Naive thymus-derived CD4-positive, alpha-beta T cell (primary cell): ENCODE measurements around the gene ATP8A2. TPM values are rescaled to one million over a fixed set of nuclear protein-coding genes. Genes with fewer than 3 reads are reported as not detected.

Experiments used
- ATAC-seq: fragments of 150-1000 bp; cut with Tn5 transposase; 2 replicates; pipeline ENCODE4 v1.10.0; 2021; ENCODE audit warnings: mild to moderate bottlenecking, moderate library complexity
- CTCF ChIA-PET: fragments of 350-600 bp; sonication (Branson Sonifier 250); formaldehyde crosslinking; loops from one replicate; lab custom pipeline; 2021; ENCODE audit warnings: antibody characterized with exemption; lab: Charles Lee
- POLR2A ChIA-PET: fragments of 350-600 bp; sonication (Branson Sonifier 250); formaldehyde crosslinking; loops from one replicate; lab custom pipeline; 2021; ENCODE audit warnings: antibody characterized with exemption, inconsistent platforms; lab: Charles Lee
- DNase-seq, 9 donors: peaks; one replicate each; pipeline versions ENCODE4 v3.0.0 to v3.0.0-alpha.2; 2020 to 2022; ENCODE audit warnings: mixed read lengths in 1 of 9
- H3K27ac ChIP-seq: one replicate; pipeline ENCODE4 v1.7.0; 2013; ENCODE audit warnings: mild to moderate bottlenecking, low read depth, low read length, moderate library complexity
- H3K27me3 ChIP-seq, 2 donors: one replicate each; pipeline ENCODE4 v1.7.0; 2013; ENCODE audit warnings: low read length in 2 of 2, mild to moderate bottlenecking in 2 of 2, moderate library complexity in 2 of 2; ENCODE audit not compliant: control insufficient read depth in 2 of 2, insufficient read depth in 2 of 2
- H3K36me3 ChIP-seq, 3 experiments: 1 replicate in 2 of 3; 2 replicates in 1 of 3; pipeline ENCODE4 v1.7.0; 2013; ENCODE audit warnings: low read length in 3 of 3, mild to moderate bottlenecking in 3 of 3, moderate library complexity in 1 of 3; ENCODE audit not compliant: insufficient read depth in 3 of 3, control insufficient read depth in 2 of 3
- H3K4me1 ChIP-seq, 2 donors: one replicate each; pipeline ENCODE4 v1.7.0; 2013; ENCODE audit warnings: low read length in 2 of 2, mild to moderate bottlenecking in 2 of 2, moderate library complexity in 1 of 2; ENCODE audit not compliant: control insufficient read depth in 2 of 2, insufficient read depth in 2 of 2
- H3K4me3 ChIP-seq: 2 replicates; pipeline ENCODE4 v1.7.0; 2013; ENCODE audit warnings: mild to moderate bottlenecking, low read length
- H3K9me3 ChIP-seq, 3 experiments: 1 replicate in 2 of 3; 2 replicates in 1 of 3; pipeline ENCODE4 v1.7.0; 2013; ENCODE audit warnings: low read length in 3 of 3; ENCODE audit not compliant: control insufficient read depth in 2 of 3
- H3K27ac Mint-ChIP-seq, 9 donors: one replicate each; pipeline ENCODE4 v1.8.0; 2020 to 2022; ENCODE audit warnings: mixed read lengths in 9 of 9, mild to moderate bottlenecking in 8 of 9, moderate library complexity in 5 of 9, inconsistent platforms in 2 of 9
- H3K27me3 Mint-ChIP-seq, 5 donors: one replicate each; pipeline ENCODE4 v1.8.0; 2021 to 2022; ENCODE audit warnings: mixed read lengths in 5 of 5, mild to moderate bottlenecking in 1 of 5
- H3K36me3 Mint-ChIP-seq, 5 donors: one replicate each; pipeline ENCODE4 v1.8.0; 2020 to 2022; ENCODE audit warnings: mixed read lengths in 5 of 5, mild to moderate bottlenecking in 3 of 5, inconsistent platforms in 1 of 5
- H3K4me1 Mint-ChIP-seq, 7 donors: one replicate each; pipeline ENCODE4 v1.8.0; 2020 to 2022; ENCODE audit warnings: mixed read lengths in 7 of 7, mild to moderate bottlenecking in 3 of 7, inconsistent platforms in 1 of 7
- H3K4me3 Mint-ChIP-seq, 10 donors: one replicate each; pipeline ENCODE4 v1.8.0; 2020 to 2022; ENCODE audit warnings: mild to moderate bottlenecking in 10 of 10, mixed read lengths in 10 of 10, moderate library complexity in 6 of 10, inconsistent platforms in 2 of 10
- H3K9me3 Mint-ChIP-seq, 11 donors: one replicate each; pipeline ENCODE4 v1.8.0; 2020 to 2022; ENCODE audit warnings: mixed read lengths in 11 of 11, mild to moderate bottlenecking in 4 of 11, inconsistent platforms in 1 of 11, moderate library complexity in 1 of 11
- intact Hi-C, 2 donors: fragments of 100-400 bp; cut with micrococcal nuclease; formaldehyde crosslinking; loops; one replicate each; pipeline ENCODE4 v1.15.1; 2023
- polyA plus RNA-seq, 2 donors: library from polyadenylated mRNA; unstranded; fragments of 300-500 nt; fragmentation: Illumina TruSeq; gene quantifications; one replicate each; pipeline ENCODE4 v1.2.3, GENCODE V29; 2021
- total RNA-seq, 6 experiments: library from RNA in 5 of 6; stranded (reverse) in 5 of 6; gene quantifications; 1 replicate in 5 of 6; 2 replicates in 1 of 6; pipeline ENCODE4 v1.2.3 and lab custom pipeline; 2021 to 2026

ATP8A2 gene
- total and polyA plus RNA-seq, 7 experiments from 2014 or later: 0.56 to 2.4 (median 1.2) TPM

- DNase-seq (no peak), ATAC-seq (no peak)
- Histone ChIP-seq H3K4me1 (no peaks in the 10 kb centered on the region), H3K27me3 (no peaks in the 10 kb centered on the region), H3K9me3 (no peaks in the 10 kb centered on the region), H3K4me3 (no peak overlapping the region), H3K36me3 (no peaks in the 10 kb centered on the region), H3K27ac (no peak overlapping the region)
- Mint-ChIP-seq H3K36me3 (peaks cover 0 to 5% (median 0%) of the 10 kb centered on the region in 5 donors), H3K27ac (no peak overlapping the region), H3K4me3 (no peak overlapping the region), H3K4me1 (peaks cover 0 to 4% (median 0%) of the 10 kb centered on the region in 7 donors), H3K27me3 (peaks cover 0 to 3% (median 0%) of the 10 kb centered on the region in 5 donors), H3K9me3 (peaks cover 0 to 1% (median 0%) of the 10 kb centered on the region in 11 donors)
- ChIA-PET POLR2A (no interaction called here), CTCF (no interaction called here)
- intact Hi-C loops: no loop called here
Measured at GRCh38 chr13:25932365-25932764, 560.6 kb downstream of the ATP8A2 start.

- Histone ChIP-seq H3K9me3 (no peaks in the 10 kb centered on the region), H3K36me3 (no peaks in the 10 kb centered on the region), H3K4me3 (no peak overlapping the region), H3K27ac (no peak overlapping the region), H3K27me3 (no peaks in the 10 kb centered on the region), H3K4me1 (no peaks in the 10 kb centered on the region)
- ATAC-seq (no peak), DNase-seq (no peak)
- ChIA-PET POLR2A (no interaction called here), CTCF (interaction anchor here (0.6 kb wide), 1 partner anchor 80 kb away, joined by 4 read pairs; no protein-coding TSS in a partner anchor)
- Mint-ChIP-seq H3K4me1 (peaks cover 0 to 4% (median 0%) of the 10 kb centered on the region in 7 donors), H3K27ac (no peak overlapping the region), H3K9me3 (peaks cover 0 to 1% (median 0%) of the 10 kb centered on the region in 11 donors), H3K4me3 (no peak overlapping the region), H3K36me3 (peaks cover 0 to 5% (median 0%) of the 10 kb centered on the region in 5 donors), H3K27me3 (peaks cover 0 to 3% (median 0%) of the 10 kb centered on the region in 5 donors)
- intact Hi-C loops: no loop called here
Measured at GRCh38 chr13:25933520-25933919, 561.7 kb downstream of the ATP8A2 start.

- Mint-ChIP-seq H3K27me3 (peaks cover 0 to 3% (median 0%) of the 10 kb centered on the region in 5 donors), H3K36me3 (peaks cover 0 to 5% (median 0%) of the 10 kb centered on the region in 5 donors), H3K27ac (no peak overlapping the region), H3K4me1 (peaks cover 0 to 4% (median 0%) of the 10 kb centered on the region in 7 donors), H3K4me3 (no peak overlapping the region), H3K9me3 (peaks cover 0 to 1% (median 0%) of the 10 kb centered on the region in 11 donors)
- POLR2A ChIA-PET: no interaction called here
- DNase-seq (no peak), ATAC-seq (no peak)
- H3K4me3 ChIP-seq: no peak overlapping the region
- intact Hi-C loops: no loop called here
- CTCF ChIA-PET: interaction anchor here (0.6 kb wide), 1 partner anchor 80 kb away, joined by 4 read pairs; no protein-coding TSS in a partner anchor
- no peaks in the 10 kb centered on the region for H3K27me3 ChIP-seq
- no peaks in the 10 kb centered on the region for H3K9me3 ChIP-seq
- H3K4me1 ChIP-seq: no peaks in the 10 kb centered on the region
- H3K36me3 ChIP-seq: no peaks in the 10 kb centered on the region
- no peak overlapping the region for H3K27ac ChIP-seq
Measured at GRCh38 chr13:25934127-25934526, 562.4 kb downstream of the ATP8A2 start.

GRCh38 chr13:25939961-25940687 is 568.4 kb downstream of the ATP8A2 start:
- intact Hi-C loops: no loop called here
- Mint-ChIP-seq H3K4me3 (no peak overlapping the region), H3K36me3 (peaks cover 0 to 2% (median 0%) of the 10 kb centered on the region in 5 donors), H3K4me1 (peaks cover 5 to 11% (median 6%) of the 10 kb centered on the region in 7 donors), H3K27ac (peak overlapping the region in 3 of 9 donors; percentile 28 to 80 (median 55)), H3K27me3 (no peaks in the 10 kb centered on the region), H3K9me3 (peaks cover 0 to 5% (median 0%) of the 10 kb centered on the region in 11 donors)
- POLR2A ChIA-PET: no interaction called here
- H3K27me3 ChIP-seq: no peaks in the 10 kb centered on the region
- no peaks in the 10 kb centered on the region for H3K4me1 ChIP-seq
- no peak overlapping the region for H3K27ac ChIP-seq
- no peak overlapping the region for H3K4me3 ChIP-seq
- H3K36me3 ChIP-seq: no peaks in the 10 kb centered on the region
- DNase-seq: no peak
- CTCF ChIA-PET: interaction anchor here (0.6 kb wide), 1 partner anchor 20 kb away, joined by 3 read pairs; no protein-coding TSS in a partner anchor
- ATAC-seq: no peak
- no peaks in the 10 kb centered on the region for H3K9me3 ChIP-seq

- Mint-ChIP-seq H3K27ac (no peak overlapping the region), H3K4me3 (no peak overlapping the region), H3K9me3 (peaks cover 0 to 5% (median 0%) of the 10 kb centered on the region in 11 donors), H3K27me3 (no peaks in the 10 kb centered on the region), H3K4me1 (peaks cover 7 to 20% (median 13%) of the 10 kb centered on the region in 7 donors), H3K36me3 (peaks cover 0 to 2% (median 0%) of the 10 kb centered on the region in 5 donors)
- ChIA-PET CTCF (interaction anchor here (0.8 to 2.1 kb wide), 2 partner anchors 15 to 17 kb away, joined by 3 to 4 read pairs; no protein-coding TSS in a partner anchor), POLR2A (no interaction called here)
- H3K4me1 ChIP-seq: no peaks in the 10 kb centered on the region
- no peaks in the 10 kb centered on the region for H3K36me3 ChIP-seq
- ATAC-seq: no peak
- DNase-seq: no peak
- no peak overlapping the region for H3K27ac ChIP-seq
- H3K9me3 ChIP-seq: no peaks in the 10 kb centered on the region
- no peaks in the 10 kb centered on the region for H3K27me3 ChIP-seq
- no peak overlapping the region for H3K4me3 ChIP-seq
- intact Hi-C loops: no loop called here
Measured at GRCh38 chr13:25943081-25943480, 571.3 kb downstream of the ATP8A2 start.

GRCh38 chr13:25943658-25944057 is 571.9 kb downstream of the ATP8A2 start:
- Mint-ChIP-seq H3K4me3 (no peak overlapping the region), H3K36me3 (peaks cover 0 to 2% (median 0%) of the 10 kb centered on the region in 5 donors), H3K4me1 (peaks cover 7 to 20% (median 14%) of the 10 kb centered on the region in 7 donors), H3K27me3 (no peaks in the 10 kb centered on the region), H3K9me3 (peaks cover 0 to 5% (median 0%) of the 10 kb centered on the region in 11 donors), H3K27ac (no peak overlapping the region)
- CTCF ChIA-PET: interaction anchor here (0.8 to 2.1 kb wide), 2 partner anchors 15 to 17 kb away, joined by 3 to 4 read pairs; no protein-coding TSS in a partner anchor
- no peak overlapping the region for H3K4me3 ChIP-seq
- POLR2A ChIA-PET: interaction anchor here (1.1 kb wide), 1 partner anchor 16 kb away, joined by 4 read pairs; no protein-coding TSS in a partner anchor
- DNase-seq (no peak), ATAC-seq (no peak)
- no peaks in the 10 kb centered on the region for H3K4me1 ChIP-seq
- intact Hi-C loops: no loop called here
- no peaks in the 10 kb centered on the region for H3K9me3 ChIP-seq
- no peak overlapping the region for H3K27ac ChIP-seq
- H3K27me3 ChIP-seq: no peaks in the 10 kb centered on the region
- no peaks in the 10 kb centered on the region for H3K36me3 ChIP-seq
